Stimulated activated CD8-positive, alpha-beta memory T cell treated with anti-CD3 and anti-CD28 coated beads, Interleukin-12 subunit alpha, Interleukin-12 subunit beta, amount 100 ng/mL, for 24 hours (primary cell): ENCODE data around the gene FEM1A.
"Not testable (repeated sequence)": the region's sequence is repeated elsewhere in the genome, so short reads cannot be mapped to it uniquely, and the experiment has no call there.

Source experiments
- DNase-seq: peaks from one replicate; pipeline ENCODE4 v3.0.0-alpha.2; 2020; ENCODE audit errors: extremely low read depth

Gene FEM1A

DNA sequence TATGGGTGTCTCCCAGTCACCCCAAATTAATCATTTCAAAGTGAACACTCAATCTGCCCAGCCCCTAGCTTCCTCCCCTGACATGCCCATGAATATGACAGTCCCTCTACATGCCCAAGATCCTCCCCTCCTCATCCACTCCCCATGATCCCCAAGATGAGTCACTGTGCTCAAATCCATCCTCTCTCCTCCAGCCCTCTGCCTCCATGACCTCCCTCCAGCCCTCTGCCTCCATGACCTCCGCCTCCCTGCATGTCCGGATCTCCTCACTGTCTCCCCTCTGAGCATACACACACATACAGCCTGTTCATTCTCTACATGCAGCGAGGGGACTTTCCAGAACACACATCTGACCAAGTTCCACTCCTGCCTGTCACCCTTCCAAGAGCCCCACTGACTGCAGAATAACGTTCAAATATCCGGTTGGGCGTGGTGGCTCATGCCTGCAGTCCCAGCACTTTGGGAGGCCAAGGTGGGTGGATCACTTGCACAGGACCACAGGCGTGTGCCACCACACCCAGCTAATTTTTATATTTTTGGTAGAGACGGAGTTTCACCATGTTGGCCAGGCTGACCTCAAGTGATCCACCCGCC, 18.4 kb upstream of the FEM1A start:
- DNase-seq = no peak

DNA sequence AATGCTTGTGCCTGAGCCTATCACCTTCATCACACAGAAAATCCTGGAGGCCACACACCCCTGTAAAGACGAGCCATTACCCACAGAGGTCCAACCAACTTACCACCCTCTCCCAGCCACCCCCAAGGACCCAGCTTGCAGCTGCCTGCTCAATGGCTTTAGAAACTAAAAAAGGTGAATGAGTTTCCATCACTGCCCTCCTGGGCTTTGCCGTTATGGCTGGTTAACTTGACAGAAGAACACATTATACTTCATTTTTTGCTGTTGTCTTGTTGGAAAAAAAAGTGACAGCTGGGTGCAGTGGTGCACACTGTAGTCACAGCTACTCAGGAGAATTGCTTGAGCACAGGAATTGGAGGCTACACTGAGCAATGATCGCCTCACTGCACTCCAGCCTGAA, 17.4 kb upstream of the FEM1A start:
- DNase-seq = no peak

DNA sequence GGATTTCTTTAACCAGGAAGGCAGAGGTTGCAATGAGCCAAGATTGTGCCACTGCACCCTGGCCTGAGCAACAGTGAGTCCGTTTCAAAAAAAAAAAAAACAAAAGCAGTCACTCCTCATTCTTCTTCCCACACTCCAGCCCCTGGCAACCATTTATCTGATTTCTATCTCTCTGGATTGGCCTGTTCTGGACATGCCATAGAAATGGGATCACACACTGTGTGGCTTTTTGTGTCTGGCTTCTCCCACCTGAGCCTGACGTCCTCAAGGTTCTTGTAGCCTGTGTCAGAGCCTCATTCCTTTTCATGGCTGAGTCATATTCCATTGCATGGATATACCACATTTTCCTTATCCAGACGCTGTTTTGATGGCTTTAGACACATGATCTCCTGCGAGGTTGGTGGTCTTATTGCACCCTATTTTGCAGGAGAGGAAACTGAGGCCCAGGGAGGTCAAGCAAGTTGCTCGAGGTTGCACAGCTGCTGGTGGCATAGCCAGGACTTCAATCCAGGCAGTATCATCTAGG, 15.8 kb upstream of the FEM1A start:
- DNase-seq = no peak

DNA sequence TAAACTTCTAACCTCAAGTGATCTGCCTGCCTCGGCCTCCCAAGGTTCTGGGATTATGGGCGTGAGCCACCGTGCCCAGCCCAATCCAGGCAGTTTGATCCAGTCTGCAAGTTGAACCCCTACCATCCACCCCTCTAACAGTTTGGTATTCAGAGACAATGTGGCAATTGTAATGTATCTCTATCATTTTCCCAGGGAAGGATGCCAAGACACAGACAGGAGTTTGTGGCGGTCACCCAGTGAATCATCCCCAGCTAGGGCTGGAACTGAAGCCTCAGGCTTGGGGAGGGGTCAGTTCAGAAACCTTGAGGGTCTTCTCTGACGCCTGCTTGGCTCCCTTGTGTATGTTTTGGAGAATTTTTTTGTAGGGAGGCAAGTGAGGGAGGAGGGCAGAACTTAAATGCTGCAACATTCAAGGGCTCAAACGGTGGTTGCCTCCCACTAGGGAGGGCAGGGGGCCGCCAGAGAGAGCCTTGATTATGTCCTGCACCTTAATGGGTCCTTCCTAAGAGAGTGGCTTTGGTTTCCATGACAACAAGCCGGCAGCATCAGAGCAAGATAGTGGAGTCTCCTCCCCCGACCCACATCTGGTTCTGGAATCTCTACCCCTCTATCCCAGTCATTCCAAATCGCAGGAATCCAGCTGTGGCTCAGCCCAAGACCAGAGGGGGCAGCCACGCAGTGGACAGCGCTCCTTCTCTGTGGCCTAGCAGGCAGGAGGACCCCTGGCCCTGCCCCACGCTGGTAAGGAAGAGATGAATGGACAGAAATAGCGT, 14.9 kb upstream of the FEM1A start:
- no peak for DNase-seq

DNA sequence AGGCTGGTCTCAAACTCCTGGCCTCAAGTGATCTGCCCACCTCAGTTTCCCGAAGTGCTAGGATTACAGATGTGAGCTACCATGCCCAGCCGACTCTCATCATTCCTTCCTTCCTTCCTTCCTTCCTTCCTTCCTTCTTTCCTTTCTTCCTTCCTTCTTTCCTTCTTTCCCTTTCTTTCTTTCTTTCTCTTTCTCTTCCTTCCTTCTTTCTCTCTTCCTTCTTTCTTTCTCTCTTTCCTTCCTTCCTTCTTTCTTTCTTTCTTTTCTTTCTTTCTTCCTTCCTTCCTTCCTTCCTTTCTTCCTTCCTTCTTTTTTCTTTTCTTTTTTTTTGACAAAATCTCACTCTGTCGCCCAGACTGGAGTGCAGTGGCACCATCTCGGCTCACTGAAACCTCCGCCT, 13.4 kb upstream of the FEM1A start:
- DNase-seq = not testable (repeated sequence)

DNA sequence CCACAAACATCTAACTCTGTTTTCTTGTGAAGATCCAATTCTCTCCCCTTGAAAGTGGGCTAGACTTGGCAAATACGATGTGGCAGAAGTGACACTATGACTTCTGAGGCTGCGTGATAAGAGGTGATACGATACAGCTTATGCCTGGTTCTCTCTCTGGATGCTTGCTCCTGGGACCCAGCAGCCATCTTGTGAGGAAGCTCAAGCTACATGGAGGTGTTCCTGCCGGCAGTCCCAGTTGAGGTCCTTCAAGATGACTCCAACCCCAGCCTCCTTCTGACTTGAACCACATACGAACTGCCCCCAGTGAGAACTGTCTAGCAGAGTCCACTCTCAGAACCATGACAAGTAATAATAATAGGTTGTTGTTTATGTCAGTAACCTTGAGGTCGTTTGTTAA, 10.7 kb upstream of the FEM1A start:
- no peak for DNase-seq

DNA sequence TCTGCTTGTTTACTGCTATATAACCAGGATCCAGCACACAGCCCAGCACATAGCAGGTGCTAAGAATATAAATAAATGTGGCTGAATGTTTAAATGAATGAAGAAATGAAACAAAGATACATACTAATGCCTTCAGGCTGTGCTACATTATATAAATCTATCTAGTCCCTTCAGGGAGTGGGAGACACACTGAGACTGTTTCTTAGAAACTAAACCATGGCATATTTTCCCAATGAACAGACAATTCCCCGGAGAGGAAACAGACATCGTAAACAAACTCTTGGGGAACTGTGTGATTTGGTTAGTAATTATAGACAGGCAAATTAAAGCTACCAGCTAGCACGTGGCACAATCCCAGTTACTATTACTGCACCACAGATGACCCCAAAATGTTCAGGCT, 9.7 kb upstream of the FEM1A start:
- DNase-seq = no peak

DNA sequence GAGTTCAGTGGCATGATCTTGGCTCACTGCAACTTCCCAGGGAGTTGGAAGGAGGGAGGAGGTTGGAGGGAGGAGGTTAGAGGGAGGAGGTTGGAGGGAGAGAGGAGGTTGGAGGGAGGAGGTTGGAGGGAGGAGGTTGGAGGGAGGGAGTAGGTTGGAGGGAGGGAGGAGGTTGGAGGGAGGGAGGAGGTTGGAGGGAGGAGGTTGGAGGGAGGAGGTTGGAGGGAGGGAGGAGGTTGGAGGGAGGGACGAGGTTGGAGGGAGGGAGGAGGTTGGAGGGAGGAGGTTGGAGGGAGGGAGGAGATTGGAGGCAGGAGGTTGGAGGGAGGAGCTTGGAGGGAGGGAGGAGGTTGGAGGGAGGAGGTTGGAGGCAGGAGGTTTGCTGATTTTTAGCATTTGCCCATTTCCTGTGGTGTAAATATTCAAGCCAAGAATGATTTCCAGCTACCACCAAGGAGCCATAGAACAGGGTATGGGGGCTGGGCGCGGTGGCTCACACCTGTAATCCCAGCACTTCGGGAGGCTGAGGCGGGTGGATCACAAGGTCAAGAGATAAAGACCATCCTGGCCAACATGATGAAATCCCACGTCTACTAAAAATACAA, 5.0 kb upstream of the FEM1A start:
- not testable (repeated sequence) for DNase-seq

DNA sequence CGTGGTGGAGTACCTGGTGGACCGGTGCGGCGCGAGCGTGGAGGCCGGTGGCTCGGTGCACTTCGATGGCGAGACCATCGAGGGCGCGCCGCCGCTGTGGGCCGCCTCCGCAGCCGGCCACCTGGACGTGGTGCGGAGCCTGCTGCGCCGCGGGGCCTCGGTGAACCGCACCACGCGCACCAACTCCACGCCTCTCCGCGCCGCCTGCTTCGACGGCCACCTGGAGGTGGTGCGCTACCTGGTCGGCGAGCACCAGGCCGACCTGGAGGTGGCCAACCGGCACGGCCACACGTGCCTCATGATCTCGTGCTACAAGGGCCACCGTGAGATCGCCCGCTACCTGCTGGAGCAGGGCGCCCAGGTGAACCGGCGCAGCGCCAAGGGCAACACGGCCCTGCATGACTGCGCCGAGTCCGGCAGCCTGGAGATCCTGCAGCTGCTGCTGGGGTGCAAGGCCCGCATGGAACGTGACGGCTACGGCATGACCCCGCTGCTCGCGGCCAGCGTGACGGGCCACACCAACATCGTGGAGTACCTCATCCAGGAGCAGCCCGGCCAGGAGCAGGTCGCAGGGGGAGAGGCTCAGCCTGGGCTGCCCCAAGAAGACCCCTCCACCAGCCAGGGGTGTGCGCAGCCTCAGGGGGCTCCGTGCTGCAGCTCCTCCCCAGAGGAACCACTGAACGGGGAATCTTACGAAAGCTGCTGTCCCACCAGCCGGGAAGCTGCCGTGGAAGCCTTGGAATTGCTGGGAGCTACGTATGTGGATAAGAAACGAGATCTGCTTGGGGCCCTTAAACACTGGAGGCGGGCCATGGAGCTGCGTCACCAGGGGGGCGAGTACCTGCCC, 708 bp downstream of the FEM1A start:
- not testable (repeated sequence) for DNase-seq

DNA sequence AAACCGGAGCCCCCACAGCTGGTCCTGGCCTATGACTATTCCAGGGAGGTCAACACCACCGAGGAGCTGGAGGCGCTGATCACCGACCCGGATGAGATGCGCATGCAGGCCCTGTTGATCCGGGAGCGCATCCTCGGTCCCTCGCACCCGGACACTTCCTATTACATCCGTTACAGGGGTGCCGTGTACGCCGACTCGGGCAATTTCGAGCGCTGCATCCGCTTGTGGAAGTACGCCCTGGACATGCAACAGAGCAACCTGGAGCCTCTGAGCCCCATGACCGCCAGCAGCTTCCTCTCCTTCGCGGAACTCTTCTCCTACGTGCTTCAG, 1.3 kb downstream of the FEM1A start:
- not testable (repeated sequence) for DNase-seq

DNA sequence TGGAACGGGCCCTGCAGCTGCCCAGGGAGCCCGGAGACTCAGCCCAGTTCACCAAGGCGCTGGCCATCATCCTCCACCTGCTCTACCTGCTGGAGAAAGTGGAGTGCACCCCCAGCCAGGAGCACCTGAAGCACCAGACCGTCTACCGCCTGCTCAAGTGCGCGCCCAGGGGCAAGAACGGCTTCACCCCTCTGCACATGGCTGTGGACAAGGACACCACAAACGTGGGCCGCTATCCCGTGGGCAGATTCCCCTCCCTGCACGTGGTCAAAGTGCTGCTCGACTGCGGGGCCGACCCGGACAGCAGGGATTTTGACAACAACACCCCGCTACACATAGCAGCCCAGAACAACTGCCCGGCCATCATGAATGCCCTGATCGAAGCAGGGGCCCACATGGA, 1.7 kb downstream of the FEM1A start:
- not testable (repeated sequence) for DNase-seq

DNA sequence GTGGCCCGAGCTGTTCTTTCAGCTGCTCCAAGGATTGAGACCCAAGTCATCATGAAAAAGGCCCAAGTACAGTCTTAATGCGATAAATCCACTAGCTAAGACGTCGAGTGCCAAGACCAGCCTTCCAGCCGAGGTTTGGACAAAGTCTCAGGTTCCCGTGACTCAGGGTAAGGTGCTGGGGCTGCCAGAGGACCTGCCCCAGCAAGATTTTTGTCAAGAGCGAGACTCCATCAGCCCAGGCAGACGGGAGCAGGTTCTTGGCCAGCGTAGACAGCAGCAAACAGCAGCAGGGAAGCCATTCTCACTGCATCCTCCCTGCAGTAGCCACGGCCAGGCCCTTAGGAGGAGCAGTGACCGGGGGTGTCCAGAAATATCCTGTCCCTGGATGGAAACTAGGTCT, 3.4 kb downstream of the FEM1A start:
- DNase-seq = no peak

DNA sequence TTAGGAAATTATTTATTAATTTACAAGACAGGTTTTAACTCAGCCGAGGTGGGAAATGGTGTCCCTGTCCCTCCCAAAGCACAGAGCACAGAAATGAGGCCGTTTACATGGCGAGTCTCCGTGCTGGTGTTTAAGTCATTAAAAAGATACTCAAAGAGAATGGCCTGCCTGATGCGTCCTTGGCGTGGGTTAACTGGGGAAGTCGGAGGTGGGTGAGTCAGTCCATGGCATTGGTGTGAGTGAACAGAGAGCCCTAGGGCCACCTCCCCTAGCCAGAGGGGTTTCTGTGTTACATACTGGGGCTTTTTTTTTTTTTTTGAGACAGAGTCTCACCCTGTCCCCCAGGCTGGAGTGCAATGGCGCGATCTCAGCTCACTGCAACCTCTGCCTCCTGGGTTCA, 3.9 kb downstream of the FEM1A start:
- no peak for DNase-seq

DNA sequence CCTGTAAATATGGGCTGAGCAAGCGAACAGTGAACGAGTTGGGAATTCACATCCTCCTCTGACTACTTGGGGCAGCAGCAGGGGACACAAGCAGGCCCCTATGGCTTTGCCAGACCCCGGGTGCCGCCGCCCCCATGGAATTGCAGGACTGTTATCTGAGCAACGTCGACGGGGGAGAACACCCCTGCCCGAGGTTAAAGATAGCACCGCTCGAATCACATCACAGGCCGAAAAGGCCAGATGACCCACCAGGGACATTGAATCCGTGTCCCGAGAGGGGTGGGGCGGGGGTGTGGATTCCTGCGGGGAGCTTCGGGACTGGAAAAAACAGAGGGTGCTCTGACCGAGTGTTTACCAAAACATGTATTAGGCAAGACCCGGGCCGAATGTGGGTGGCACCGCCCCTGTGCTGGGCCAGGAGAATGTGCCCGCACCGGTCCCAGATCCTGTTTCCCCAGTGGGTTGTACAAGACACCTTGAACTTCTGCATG, 9.1 kb downstream of the FEM1A start:
- DNase-seq = no peak

DNA sequence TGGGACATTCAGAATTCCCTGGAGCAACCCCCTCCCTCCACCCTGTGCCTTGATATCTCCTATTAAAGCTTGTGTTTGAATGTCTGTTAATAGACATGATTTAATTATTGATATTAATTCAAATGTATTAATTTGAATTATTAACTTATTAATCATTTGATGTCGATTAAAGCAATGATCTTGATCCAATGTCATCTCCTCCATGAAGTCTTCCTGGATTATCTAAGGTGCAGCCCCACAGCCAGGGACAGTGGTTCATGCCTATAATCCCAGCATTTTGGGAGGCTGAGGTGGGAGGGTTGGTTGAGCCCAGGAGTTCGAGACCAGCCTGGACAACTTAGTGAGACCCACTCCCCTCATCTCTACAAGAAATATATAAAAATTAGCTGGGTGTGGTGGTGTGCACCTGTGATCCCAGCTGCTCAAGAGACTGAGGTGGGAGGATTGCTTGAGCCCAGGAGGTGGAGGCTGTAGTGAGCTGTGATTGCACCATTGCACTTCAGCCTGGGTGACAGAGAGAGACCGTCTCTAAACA, 9.6 kb downstream of the FEM1A start:
- no peak for DNase-seq

DNA sequence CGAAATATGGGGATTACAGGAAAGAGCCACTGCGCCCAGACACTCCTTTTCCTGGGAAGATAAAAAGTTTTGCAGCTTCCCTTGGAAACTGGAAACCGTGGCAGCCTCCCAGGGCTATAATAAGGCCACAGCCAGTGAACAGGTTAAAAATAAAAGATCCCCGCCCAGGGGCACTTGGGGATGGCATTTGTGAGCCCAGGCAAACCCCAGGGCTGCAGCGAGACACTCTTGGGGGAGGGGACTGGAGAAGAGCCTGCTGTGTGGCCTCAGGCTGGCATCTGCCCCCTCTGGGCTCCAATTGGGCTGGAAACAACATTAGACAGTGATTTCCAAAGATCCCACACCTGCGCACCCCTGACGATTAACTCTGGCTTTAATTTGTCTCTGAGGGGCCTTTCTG, 11.2 kb downstream of the FEM1A start:
- no peak for DNase-seq

DNA sequence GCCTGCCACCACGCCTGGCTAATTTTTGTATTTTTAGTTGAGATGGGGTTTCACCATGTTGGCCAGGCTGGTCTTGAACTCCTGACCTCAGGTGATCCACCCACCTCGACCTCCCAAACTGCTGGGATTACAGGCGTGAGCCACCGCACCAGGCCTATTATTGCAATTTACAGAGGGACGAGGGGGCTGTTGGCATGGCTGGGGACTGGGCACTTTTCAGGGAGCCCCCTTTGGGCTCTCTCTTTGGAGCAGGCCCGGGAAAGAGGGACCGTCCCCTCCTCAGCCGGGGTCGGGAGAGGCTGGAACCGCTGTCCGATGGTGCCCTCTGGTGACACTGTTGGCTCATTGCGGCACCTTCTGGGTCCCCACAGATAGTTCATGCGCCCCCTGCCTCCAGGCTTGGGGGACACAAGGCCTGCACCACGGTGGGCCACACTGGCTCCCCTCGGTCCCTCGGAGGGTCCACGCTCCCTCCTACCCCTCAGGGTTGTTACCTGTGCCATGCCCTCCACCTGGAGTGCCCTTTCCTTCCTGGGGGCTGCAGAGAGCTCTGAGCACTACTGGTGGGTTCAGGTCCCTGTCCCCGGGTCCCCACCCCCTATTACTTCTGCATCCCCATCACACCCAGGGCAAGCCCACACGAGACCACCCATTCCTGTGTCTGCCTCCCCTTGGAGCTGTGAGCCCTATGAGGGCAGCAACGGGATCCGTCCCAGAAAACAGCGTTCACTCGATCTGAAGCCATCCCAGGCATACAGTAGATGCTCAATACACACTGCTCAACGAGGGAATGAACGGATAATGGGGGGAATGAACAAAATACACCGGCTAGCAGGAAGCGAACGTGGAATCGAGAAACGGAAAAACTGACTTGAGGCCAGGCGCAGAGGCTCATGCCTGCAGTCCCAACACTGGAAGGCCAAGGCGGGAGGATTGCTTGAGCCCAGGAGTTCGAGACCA, 12.5 kb downstream of the FEM1A start:
- DNase-seq = no peak

DNA sequence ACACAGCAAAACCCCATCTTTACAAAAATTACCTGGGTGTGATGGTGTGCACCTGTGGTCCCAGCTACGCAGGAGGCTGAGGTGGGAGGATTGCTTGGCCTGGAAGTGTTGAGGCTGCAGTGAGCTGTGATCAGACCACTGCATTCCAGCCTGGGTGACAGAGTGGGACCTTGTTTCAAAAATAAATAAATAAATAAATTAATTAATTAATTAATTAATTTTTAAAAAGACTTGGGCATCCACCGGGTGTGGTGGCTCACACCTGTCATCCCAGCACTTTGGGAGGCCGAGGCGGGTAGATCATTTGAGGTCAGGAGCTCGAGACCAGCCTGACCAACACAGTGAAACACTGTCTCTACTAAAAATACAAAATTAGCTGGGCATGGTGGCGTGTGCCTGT, 13.6 kb downstream of the FEM1A start:
- not testable (repeated sequence) for DNase-seq

DNA sequence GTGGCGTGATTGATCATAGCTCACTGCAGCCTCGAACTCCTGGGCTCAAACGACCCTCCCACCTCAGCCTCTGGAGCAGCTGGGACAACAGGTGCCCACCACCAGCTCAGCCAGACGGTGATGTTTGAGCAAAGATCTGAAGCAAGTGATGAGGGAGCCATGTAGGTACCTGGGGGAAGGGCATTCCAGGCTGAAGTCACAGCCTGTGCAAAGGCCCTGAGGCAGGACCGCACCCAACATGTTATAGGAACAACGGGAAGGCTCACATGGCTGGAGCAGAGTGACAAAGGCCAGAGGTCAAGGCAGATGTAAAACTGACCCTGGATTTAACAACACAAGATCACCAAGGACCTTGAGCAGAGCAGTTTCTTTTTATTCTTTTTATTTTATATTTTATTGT, 14.8 kb downstream of the FEM1A start:
- DNase-seq = no peak

DNA sequence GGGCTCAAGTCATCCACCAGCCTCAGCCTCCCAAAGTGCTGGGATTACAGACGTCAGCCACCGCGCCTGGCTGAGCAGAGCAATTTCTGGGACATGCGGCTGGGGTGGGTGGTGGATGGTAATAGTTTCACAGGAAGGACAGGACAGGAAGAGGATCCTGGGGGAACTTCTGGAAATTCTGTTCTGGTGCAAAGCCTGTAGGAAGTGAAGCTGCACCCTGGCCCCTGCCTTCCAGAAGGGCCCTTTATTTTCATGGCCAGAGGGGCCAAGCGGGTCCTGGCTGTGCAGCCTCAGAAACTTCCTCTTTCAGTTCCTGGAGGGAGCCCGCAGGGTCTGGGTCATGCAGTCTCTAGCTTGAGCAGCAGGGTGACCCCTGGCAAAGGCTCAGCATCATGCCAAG, 15.7 kb downstream of the FEM1A start:
- DNase-seq = no peak
